ENCODE data around the gene TCAP.

DNA sequence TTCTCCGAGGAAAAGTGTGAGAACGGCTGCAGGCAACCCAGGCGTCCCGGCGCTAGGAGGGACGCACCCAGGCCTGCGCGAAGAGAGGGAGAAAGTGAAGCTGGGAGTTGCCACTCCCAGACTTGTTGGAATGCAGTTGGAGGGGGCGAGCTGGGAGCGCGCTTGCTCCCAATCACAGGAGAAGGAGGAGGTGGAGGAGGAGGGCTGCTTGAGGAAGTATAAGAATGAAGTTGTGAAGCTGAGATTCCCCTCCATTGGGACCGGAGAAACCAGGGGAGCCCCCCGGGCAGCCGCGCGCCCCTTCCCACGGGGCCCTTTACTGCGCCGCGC lies 34.6 kb downstream of the TCAP start, which contains the start of gene ERBB2:
- TF ChIP-seq, protein P1, sequence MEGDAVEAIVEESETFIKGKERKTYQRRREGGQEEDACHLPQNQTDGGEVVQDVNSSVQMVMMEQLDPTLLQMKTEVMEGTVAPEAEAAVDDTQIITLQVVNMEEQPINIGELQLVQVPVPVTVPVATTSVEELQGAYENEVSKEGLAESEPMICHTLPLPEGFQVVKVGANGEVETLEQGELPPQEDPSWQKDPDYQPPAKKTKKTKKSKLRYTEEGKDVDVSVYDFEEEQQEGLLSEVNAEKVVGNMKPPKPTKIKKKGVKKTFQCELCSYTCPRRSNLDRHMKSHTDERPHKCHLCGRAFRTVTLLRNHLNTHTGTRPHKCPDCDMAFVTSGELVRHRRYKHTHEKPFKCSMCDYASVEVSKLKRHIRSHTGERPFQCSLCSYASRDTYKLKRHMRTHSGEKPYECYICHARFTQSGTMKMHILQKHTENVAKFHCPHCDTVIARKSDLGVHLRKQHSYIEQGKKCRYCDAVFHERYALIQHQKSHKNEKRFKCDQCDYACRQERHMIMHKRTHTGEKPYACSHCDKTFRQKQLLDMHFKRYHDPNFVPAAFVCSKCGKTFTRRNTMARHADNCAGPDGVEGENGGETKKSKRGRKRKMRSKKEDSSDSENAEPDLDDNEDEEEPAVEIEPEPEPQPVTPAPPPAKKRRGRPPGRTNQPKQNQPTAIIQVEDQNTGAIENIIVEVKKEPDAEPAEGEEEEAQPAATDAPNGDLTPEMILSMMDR (IDR thresholded peaks at IDR 0.05), result no peak
- no peak for TF ChIP-seq POLR2A (IDR thresholded peaks at IDR 0.05)
